ENCODE data around the gene STK4. TPM values are rescaled to one million over a fixed set of nuclear protein-coding genes. Genes with fewer than 3 reads are reported as not detected.

STK4 gene
- total and polyA plus RNA-seq, 2 of the 8 experiments (the other 6 are each of a cell fraction or from before 2014, with no cell fraction given), result 12.0 to 34.3 TPM

GRCh38 chr20:45059022-45059728 lies 92.9 kb downstream of the STK4 start:
- peaks cover 0 to 2% (median 0%) of the 10 kb centered on the region in 4 experiments; a peak in 1 of 7 replicates for H3K4me1 ChIP-seq (replicated peaks in 1 of 4; ENCODE audit: control insufficient read depth in 3 of 4, insufficient read depth in 4 of 4, low read length in 3 of 4)
- H2BK12ac ChIP-seq (ENCODE audit: low read depth, low read length), result no peak overlapping the region
- H3K27ac ChIP-seq (ENCODE audit: low read depth, low read length), result no peak overlapping the region
- no peak for FAIRE-seq
- no peak overlapping the region for H4K8ac ChIP-seq (ENCODE audit: extremely low read depth, insufficient read depth, low read length)
- H2BK15ac ChIP-seq (ENCODE audit: low read length), result no peak overlapping the region
- no peak overlapping the region for H4K5ac ChIP-seq (ENCODE audit: insufficient read length, low read depth, low read length)
- 89% methylated on average over 6 of the region's 6 CpGs; no CpG with 5 or more reads in 1 of the 2 experiments for WGBS, 2 experiments (ENCODE audit: extremely low coverage in 1 of 2, insufficient coverage in 1 of 2, insufficient read length in 1 of 2, insufficient replicate concordance in 2 of 2, low coverage in 1 of 2, low lambda C conversion rate in 2 of 2, missing lambda C conversion rate in 1 of 2)
- H3K23ac ChIP-seq (ENCODE audit: insufficient read length), result no peak overlapping the region
- DNase-seq (ENCODE audit: low read depth in 1 of 2, low spot score in 2 of 2), result no peak
- H3K9me3 ChIP-seq (ENCODE audit: insufficient read depth in 2 of 2, low read depth in 1 of 2, low read length in 1 of 2), result no peaks in the 10 kb centered on the region; a peak in 1 of 4 replicates
- no peak overlapping the region for H2AFZ ChIP-seq (ENCODE audit: low read length)
- H3K79me2 ChIP-seq (ENCODE audit: control insufficient read depth in 1 of 2, insufficient read depth in 2 of 2, low read length in 2 of 2), result no peaks in the 10 kb centered on the region
- H3K23me2 ChIP-seq (ENCODE audit: low read depth, low read length), result no peaks in the 10 kb centered on the region
- H3K14ac ChIP-seq (ENCODE audit: insufficient read length), result no peak overlapping the region
- no peak overlapping the region for H2BK20ac ChIP-seq (ENCODE audit: low read length)
- H2BK5ac ChIP-seq (ENCODE audit: low read depth, low read length), result no peak overlapping the region
- no peak for TF ChIP-seq CBX8 (IDR thresholded peaks at IDR 0.05; ENCODE audit: borderline replicate concordance, low read depth, low read length)
- TF ChIP-seq KDM1A (IDR thresholded peaks at IDR 0.05; ENCODE audit: borderline replicate concordance, low read length), result no peak
- H3K4ac ChIP-seq (replicated peaks; ENCODE audit: insufficient read length, low read depth, low read length), result no peak overlapping the region
- H3K4me3 ChIP-seq (ENCODE audit: extremely low read depth in 1 of 4, insufficient read depth in 2 of 4, low read depth in 3 of 4, low read length in 4 of 4), result no peak overlapping the region
- H3K79me1 ChIP-seq (ENCODE audit: low read depth, low read length), result no peaks in the 10 kb centered on the region
- H4K91ac ChIP-seq (replicated peaks; ENCODE audit: insufficient read length, low read length), result no peak overlapping the region
- no peak overlapping the region for H2AK5ac ChIP-seq (ENCODE audit: low read depth, low read length)
- H4K20me1 ChIP-seq (replicated peaks in 1 of 2; ENCODE audit: control insufficient read depth in 1 of 2, insufficient read depth in 2 of 2, low read length in 2 of 2), result no peaks in the 10 kb centered on the region
- no peak overlapping the region for H3K18ac ChIP-seq (ENCODE audit: extremely low read depth, low read length)
- ChIA-PET POLR2A (ENCODE audit: partially characterized antibody) (no interaction called here), CTCF (ENCODE audit: partially characterized antibody) (interaction anchor here (1.4 to 1.8 kb wide), 4 partner anchors 15 to 52 kb away, joined by 3 to 6 read pairs (median 5); no protein-coding TSS in a partner anchor)
- no peak overlapping the region for H2BK120ac ChIP-seq (replicated peaks; ENCODE audit: low read depth, low read length)
- H3K36me3 ChIP-seq (ENCODE audit: control insufficient read depth in 2 of 4, insufficient read depth in 4 of 4, low read length in 3 of 4), result no peaks in the 10 kb centered on the region
- no peak overlapping the region for H3K56ac ChIP-seq (replicated peaks; ENCODE audit: insufficient read length, low read depth, low read length)
- no peak overlapping the region for H3K9ac ChIP-seq (replicated peaks in 1 of 4; ENCODE audit: extremely low read depth in 1 of 4, low read depth in 3 of 4, low read length in 3 of 4)
- no peak overlapping the region for H3K4me2 ChIP-seq (ENCODE audit: insufficient read depth in 1 of 2, low read depth in 2 of 2, low read length in 2 of 2)
- no peaks in the 10 kb centered on the region for H3K27me3 ChIP-seq (replicated peaks in 1 of 4; ENCODE audit: control insufficient read depth in 3 of 4, extremely low read depth in 1 of 4, insufficient read depth in 3 of 4, low read length in 3 of 4)

All from H1 (cell line).